Transverse colon (tissue), 4 donors: ENCODE results near the gene PARD6B.
A peak's percentile ranks its signal among the peaks of the same experiment; 100 is the strongest.

Experiments
- CTCF ChIP-seq, 5 experiments: fragments of 200-600 bp in 3 of 5; fragments of 450-650 bp in 2 of 5; sonication (generic) in 3 of 5; IDR thresholded peaks; 1 replicate in 2 of 5; 2 replicates in 3 of 5; pipeline ENCODE4 v1.5.1; 2016 to 2017; ENCODE audit warnings: antibody characterized with exemption in 5 of 5, inconsistent platforms in 3 of 5, mild to moderate bottlenecking in 2 of 5, moderate library complexity in 1 of 5
- POLR2AphosphoS5 ChIP-seq, 3 donors: sonication (generic); formaldehyde crosslinking; IDR thresholded peaks; one replicate each; pipeline ENCODE4 v1.6.1; 2016; ENCODE audit warnings: antibody characterized with exemption in 3 of 3

GRCh38 chr20:50728981-50729874 lies 2.2 kb upstream of the PARD6B start:
- TF ChIP-seq CTCF (IDR thresholded peaks at IDR 0.05) (no peak), POLR2AphosphoS5 (IDR thresholded peaks at IDR 0.05) (peak in 1 of 3 donors; percentile 46)
